EH (cell line): ENCODE results near the gene C14orf180.

Source experiments
- DNase-seq: peaks from one replicate; pipeline ENCODE4 v3.0.0-alpha.2; 2015; ENCODE audit warnings: low read depth

Gene C14orf180

DNA sequence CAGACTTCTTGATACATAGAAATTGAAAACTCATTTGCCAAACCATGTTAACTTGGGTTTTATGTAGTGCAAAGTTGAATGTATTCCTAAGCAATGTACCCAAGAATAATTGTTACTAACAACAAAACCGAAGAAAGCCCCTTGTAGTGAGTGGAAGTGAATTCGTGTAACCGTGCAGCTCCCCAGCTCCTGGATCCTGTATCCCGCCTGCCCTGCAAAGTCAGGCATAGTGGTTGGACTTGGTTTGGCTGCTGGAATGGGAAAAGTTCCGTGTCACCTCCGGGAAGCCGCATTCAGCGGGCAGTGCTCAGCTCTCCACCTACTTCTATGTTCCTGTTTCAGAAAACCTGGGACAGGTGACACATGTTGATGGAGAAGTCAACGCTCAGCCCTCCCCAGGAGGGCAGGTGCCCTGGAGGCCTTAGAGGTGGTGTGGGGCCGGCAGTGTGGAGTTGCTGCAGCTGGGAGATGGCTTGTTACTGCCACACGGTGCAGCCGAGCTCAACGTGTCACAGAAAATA lies 29.2 kb upstream of the C14orf180 start:
- DNase-seq = no peak

DNA sequence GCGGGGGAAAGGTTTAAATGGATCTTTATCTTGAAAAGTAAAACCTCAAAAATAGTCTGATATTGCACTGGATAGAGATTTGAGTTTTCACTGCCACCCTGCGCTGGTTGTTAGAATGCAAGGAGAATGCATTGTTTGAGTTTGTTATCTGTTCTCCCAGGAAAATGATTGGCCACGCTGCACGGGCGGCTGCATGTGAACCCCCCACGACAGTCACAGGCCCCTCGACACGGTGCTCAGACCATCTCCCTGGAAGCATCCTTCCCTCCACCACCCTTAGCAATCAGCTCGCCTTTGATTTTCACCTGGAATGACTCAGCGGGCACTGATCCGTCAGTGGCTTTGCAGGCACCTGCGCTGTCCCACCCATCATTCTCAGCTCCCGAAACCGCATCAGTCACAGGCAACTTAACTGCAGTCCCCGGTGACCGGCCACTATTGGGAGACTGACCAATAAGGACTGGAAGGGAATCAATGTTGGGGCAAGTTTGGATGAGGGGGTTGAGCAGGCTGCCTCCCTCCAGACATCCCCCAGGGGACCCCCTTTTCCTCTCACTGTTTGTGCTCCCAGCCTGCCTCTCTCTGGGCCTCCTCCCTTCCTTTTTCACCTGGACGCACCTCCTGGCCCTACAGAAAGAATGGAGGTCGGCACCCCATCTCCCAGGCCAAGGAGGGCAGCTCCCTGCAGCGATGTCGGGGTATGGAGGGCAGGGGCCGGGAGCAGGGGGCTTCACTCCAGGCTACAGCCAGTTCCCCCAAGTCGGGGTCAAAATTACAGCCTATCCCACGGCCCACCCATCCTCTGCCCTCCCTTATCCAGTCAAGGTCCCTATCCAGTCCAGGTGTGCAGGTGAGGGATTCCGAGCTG lies 28.5 kb upstream of the C14orf180 start:
- no peak for DNase-seq

DNA sequence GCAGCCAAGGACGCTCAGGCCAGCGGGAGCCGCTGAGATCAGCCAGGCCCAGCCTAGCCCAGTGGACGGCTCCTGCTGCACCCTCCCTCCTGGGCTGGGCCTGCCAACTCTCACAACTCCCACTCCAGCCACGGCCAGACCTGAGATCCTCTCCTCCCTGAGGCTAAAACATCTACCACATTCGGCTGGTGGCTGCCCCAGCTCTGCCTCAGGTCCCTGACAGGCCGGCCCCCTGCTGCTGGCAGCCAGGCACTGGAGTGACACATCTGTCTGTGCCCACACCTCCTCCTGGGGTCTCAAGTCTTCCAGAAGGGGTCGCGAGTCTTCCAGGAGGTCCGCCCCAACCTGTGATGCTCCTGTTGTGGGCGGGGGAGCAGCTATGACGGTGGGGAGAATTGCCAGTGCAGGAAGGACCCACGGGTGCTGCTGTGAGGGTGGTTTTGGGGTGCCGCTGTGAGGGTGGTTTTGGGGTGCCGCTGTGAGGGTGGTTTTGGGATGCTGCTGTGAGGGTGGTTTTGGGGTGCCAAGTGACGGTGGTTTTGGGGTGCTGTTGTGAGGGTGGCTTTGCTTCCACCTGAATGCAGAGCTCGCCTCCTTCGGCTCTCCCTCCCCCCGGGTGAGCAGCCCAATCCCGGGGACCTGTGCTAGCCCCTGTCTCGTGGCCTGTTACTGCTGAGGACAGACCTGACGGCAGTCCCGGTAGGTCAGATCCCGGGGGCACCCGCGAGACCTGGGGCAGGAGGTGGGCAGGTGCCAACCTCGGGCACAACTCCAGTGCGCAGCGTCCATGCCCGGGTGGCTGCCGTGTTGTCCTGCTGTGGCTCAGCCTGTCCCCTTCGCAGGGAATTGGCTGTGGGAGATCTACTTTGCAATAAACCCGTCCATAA lies 27.5 kb upstream of the C14orf180 start:
- DNase-seq = no peak

DNA sequence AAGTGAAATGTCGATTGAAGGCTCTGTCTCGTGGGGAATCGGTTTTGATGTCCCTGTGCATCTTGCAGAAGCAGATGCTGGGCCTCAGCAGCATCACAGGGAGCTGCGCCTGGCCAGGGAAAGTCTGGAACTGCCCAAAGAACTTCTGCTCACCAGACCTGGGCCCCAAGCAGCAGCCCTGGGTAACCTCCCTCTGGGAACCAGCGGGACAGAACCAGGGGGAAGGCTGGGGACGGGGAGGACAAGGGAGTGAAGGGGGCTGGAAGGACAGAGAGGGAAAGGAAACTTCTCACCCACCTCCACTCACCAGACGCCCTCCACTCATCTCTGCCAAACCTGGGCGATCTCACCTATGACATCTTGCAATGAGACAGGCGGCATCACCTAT lies 26.8 kb upstream of the C14orf180 start:
- DNase-seq = no peak

- DNase-seq = no peak
These were observed 26.1 kb upstream of the C14orf180 start for GRCh38 chr14:104553166-104554087.

DNA sequence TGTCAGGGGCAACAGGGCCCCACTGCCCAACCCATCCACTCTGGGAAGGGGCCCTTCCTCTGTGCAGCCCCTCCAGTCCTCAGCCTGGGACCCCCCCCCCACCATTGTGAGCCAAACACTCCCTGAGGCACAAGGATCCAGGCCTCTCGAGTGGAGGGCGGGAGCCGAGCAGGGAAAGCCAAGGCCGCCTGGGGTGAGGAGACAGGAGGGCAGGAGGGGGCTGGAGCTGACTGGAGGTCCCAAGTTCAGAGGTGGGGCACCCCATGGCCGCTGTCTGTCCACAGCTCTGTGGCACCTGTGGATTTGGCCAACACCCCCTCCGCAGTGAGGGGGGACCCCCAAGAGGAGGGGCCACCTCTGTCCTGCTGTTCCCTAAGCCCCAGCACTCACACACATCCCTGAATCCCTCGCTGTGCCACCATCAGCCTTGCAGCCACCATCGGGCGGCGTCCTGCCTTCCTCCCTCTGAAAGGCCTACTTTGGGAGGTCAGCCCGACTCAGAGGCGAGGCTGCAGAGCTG lies 25.4 kb upstream of the C14orf180 start:
- no peak for DNase-seq

DNA sequence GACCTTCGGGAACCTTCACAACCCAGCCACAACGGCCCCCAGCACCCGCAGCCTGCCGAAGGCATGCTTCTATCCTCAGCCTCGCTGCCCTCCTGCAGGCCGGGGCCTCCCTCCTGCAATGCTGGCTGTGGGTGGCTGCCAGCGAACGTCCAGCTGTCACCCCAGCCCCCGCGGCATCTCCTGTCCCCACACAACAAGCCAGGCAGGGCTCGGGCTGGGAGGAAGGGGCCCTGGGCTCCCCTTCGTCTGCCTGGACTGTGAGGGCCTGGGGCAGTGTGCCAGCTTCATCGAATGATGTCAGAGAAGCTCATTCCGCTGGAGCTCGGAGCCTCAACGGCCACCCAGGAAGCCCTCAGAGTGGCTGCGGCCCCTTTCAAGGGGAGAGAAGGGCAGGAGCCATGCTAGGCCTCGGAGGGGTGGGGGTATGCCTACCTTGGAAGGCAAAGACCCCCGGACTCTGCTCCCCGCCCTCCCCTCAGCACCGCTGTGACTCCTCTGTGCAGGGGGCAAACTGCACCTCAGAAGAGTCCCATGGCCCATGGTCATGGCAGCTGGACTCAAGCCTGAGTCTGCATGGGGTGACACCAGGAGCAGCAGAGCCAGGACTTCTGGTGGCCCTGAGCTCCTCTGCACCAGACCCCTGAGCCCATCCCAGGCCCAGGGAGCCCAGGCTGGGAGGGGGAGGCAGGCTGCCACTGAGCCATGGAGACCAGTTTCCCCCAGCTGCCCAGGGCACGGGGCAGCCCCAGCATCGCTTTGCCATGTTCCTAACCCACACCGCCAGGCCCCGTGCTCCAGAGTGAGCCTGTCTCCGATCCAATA lies 24.7 kb upstream of the C14orf180 start:
- DNase-seq = no peak

GRCh38 chr14:104555430-104556255 lies 23.9 kb upstream of the C14orf180 start:
- no peak for DNase-seq

GRCh38 chr14:104556256-104557021 lies 23.1 kb upstream of the C14orf180 start:
- no peak for DNase-seq

GRCh38 chr14:104557086-104557485 lies 22.5 kb upstream of the C14orf180 start:
- no peak for DNase-seq

- DNase-seq = no peak
These were observed 21.8 kb upstream of the C14orf180 start for GRCh38 chr14:104557766-104558165.

- DNase-seq = no peak
These were observed 21.1 kb upstream of the C14orf180 start for GRCh38 chr14:104558231-104559027.

DNA sequence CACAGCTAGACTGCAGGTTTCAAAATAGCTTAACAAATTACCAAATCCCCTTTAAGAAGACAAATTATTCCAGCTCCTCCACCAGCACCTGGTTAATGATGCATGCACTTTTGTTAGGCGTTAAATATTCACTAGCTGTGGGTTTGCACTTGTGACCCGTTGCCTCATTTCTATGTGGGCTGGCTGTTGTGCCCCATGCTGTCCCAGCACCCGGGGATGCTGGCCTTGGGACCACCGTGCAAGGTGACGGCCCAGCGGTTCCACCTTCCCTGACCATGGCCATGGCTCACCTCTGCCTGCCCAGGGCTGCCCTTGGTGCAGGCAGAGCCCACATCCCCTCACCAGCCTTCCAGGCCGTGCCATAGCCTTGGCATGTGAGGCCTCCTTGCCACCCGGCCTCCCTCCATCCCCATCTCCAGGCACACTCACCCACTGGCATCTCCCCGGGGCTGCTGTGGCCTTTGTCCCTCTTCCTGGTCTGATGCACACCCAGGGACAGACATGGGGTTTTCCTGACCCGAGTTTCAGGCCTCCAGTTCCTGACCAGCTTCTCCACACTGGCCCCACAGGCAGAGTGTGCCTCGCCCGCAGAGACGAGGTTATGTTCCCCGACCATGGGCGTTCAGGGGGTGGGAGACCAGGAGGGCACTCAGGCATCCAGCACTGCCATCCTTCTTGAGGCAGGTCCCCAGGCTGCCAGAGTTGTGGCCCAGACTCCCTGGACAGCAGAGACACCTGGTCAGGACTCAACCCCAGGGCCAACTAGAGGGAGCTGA lies 20.3 kb upstream of the C14orf180 start:
- DNase-seq = no peak

DNA sequence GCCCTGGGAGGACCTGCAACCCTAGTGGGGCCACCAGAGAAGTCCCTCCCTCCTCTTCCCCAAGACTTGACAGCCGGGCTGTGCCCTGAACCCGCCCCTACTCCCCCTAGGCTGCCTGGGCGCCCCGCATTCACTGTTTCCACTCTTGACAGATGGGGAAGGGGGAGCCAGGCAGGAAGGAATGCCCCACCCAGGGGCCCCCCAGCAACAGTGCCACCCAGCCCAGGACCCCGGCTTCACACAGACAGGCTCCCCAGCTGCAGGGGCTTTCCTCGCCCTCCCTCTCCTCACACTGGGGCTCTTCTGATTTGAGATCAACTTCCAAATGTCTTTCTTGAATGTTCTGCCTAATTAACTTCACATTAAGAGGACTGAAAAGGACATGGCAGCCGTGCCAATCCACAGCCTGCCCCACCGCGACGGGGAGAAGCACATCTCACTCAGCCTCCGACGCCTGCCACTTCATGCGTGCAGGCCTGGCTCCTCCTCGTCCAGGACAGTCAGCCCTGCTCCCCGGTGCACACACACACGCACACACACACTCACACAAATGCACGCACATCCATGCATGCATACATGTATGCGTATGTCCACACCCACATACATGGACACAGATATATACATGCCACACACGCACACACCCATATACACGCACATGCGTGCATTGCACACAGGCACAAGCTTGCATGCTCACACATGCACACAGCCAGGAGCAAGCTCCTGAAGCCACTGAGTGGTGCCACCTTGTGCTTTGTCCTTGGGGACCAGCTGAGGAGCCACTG lies 19.6 kb upstream of the C14orf180 start:
- no peak for DNase-seq

GRCh38 chr14:104560586-104560945 lies 19.0 kb upstream of the C14orf180 start:
- no peak for DNase-seq

- no peak for DNase-seq
These were observed 18.4 kb upstream of the C14orf180 start for GRCh38 chr14:104561124-104561557.
